CD4-positive, alpha-beta T cell treated with Interleukin-6 for 4 hours (primary cell): ENCODE measurements around the gene CCDC160.
"Not testable (repeated sequence)": the region's sequence is repeated elsewhere in the genome, so short reads cannot be mapped to it uniquely, and the experiment has no call there.

ENCODE experiments used
- DNase-seq: peaks from one replicate; pipeline ENCODE4 v3.0.0-alpha.2; 2020; ENCODE audit warnings: mixed read lengths

CCDC160 gene

DNA sequence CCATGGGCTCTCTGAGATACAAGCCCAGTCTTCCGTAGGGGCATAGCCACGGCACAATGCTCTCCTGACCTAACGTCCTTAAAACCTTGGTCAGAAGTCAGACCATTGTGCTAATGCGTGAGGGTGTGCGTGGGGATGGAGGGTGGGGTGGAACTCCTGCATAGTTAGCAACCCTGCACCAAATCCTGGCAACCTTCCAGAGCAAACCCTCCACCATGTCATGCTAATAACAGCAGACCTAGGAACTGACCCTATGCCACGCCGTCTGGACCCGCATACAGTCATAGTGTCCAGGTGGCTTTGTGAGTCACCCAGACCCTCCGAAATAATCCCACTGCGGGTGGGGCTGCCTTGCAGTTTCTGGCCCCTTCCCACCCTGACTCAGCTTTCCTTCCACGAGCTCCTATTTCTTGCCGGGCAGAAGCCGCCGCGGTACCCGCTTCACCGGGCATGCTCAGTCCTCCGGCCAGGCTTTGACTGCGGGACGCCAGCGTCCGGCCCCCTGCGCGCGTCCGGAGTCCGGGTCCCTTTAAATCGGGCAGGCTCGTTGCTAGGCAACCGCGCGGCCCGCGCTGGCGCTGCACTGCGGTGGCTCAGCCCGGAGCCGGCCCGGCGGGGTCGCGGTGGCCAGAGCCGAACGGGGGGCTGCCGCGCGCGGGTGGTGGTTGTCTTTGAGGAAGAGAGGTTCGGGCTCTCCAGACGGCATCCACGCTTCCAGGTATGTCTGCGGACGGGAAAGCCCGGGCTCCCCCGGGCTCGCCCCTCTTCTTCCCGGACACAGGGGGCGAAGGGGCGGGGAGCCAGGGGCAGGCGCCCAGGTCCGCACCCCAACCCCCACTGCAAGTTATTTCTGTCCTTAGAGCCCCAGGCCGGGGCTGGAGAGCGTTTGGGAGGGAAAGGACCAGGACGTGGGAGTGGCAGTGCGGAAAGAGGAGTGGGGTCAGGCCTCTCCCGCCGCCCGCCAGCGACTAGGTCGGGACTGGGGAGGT is at the start of gene CCDC160:
CCDC160 (plus strand) TSS at position 557 of the 989 bp plus-strand sequence. CDS start 7,619 bp downstream, outside the sequence.
- peak; percentile 6 for DNase-seq

- DNase-seq, result no peak
These were observed 45.7 kb upstream of the CCDC160 start for GRCh38 chrX:134191281-134191680.

GRCh38 chrX:134194915-134195314 is 42.1 kb upstream of the CCDC160 start:
- DNase-seq, result no peak

DNA sequence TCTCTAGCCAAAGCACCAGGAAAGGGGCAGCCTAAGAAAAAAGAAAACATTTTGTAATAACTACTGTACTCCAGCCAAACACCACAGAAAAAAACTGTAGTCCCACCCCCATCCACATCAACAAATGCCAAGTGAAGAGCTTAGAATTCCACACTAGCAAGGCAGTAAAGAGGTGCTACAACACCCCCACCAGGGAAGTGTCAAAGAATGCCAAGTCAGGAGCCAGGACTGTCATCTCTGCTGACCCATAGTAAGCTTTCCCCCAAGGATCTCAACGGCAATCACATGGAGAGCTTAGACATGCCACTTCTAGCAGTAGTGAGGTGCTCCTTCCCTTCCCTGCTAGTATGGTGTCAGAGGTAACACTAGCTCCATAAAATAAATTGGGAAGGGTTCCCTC is 34.4 kb upstream of the CCDC160 start:
- no peak for DNase-seq

DNA sequence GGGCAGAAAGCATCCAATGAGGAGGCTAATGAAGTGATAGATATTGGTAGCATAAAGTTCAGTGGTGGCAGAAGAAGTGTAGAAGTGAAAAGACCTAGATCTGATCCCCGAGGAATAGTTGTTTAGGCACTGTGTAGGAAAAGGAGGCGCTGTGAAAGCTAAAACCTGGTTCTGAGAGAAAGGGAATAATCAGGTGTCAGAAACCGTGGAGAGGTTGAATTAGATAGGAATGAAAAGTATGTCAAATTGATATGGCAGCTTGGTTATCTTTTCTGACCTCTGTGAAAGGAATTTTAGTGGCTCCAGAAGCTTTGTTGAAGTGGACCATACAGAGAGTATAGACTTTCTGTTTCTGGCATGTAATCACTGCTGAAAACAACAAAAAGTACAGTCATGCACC is 30.8 kb upstream of the CCDC160 start:
- DNase-seq, result no peak

- no peak for DNase-seq
These were observed 26.5 kb upstream of the CCDC160 start for GRCh38 chrX:134210465-134210864.

- DNase-seq, result no peak
These were observed 1.7 kb upstream of the CCDC160 start for GRCh38 chrX:134235236-134235635.

DNA sequence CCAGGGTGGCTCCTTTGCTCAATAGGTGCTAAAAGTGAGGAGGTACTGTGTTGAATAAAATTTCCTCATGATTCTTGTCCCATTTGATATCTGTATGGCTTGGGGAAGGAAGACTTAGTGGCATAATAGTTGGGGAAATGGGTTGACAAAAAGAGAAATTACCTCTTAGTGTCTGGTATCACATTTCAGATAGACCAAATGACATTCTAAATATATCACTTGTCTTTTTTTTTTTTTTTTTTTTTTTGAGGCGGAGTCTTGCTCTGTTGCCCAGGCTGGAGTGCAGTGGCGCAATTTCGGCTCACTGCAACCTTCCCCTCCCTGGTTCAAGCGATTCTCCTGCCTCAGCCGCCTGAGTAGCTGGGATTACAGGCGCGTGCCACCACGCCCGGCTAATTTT is 1.2 kb downstream of the CCDC160 start:
- not testable (repeated sequence) for DNase-seq

DNA sequence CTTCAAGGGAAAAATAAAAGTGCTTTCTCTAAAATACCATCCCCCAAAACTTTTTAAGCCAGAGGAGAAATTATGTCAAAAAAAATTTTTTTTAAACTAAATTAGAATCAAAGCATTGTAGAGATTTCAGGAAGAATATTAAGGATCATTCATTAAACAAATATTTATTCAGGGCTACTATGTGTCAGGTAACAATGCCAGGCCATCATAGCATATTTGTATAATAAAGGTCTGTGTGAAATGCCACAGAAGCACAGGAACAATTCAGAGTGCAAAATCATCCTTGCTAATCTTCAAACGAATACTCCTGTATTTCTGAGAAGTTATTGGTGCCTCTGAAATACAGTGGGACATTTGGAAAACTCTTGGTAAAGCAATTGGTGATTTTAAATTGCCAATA is 2.0 kb downstream of the CCDC160 start:
- DNase-seq, result no peak

DNA sequence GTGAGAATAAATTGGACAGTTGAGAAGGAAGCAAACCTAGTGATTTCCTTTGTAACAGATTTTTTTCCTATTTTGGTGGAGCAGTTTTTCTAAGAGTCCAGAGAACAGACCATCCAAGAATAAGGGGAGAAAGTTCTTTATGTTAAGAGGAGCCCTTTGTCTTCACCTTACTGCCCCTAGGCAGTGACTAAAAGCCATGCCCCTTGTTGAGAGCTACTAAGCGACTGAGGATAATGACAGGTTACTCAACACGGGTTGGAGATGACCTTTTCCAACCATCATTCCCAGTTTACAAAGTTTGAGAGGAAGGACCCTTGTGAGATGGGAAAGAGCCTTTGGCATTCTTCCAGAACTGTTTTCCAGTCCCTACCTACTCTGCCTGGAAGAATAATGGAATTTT is 3.2 kb downstream of the CCDC160 start:
- no peak for DNase-seq

DNA sequence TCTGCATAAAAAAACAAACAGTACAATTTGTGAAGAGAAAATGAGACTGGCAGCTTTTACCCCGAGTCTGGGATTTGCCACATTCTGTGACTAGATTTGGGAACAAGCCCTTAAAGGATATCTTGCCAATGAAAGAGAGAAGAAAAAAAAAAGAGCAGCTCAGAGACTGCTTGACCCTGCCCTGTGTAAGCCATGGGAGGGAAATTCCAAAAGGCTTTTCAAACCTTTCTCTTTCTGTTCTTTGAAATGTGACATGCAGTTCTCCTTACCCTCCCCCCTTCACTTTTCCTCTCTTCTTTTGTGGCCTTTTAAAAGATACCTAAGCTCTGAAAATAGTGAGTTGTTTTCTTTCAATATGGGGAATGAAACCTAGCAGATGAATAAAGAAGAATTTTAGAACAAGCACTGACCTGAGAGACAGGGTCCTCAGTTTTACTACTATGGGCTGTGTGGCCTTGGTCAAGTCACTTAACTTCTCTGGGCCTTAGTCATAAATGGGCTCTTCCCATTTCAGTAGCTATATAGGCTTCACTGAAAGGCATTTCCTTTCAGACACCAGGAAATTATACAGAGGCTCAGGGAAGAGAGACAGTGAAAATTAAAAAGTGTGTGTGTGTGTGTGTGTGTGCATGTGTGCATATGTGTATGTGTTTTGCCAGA is 5.1 kb downstream of the CCDC160 start:
- DNase-seq, result no peak

DNA sequence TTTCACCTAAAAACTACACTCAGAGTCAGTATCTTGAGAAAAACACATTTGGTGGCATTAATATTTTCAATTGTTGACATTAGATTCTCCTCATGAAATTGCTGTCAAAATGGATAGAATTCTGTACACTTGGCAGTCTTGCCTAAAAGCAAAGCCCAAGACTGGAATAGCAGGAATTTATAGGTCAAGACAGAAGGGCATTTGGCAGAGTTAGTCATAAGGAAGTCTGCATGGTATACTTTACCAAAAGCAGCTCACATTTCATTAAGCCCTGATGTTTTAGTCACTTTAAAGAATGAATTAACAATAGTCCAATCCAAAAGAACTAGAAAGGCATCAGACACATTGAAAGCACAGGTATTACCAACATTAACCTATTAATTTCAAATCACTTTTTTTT is 7.1 kb downstream of the CCDC160 start:
- no peak for DNase-seq

- no peak for DNase-seq
These were observed 9.3 kb downstream of the CCDC160 start for GRCh38 chrX:134246282-134246681.

GRCh38 chrX:134247492-134247891 is 10.5 kb downstream of the CCDC160 start:
- DNase-seq, result no peak

GRCh38 chrX:134249241-134249640 is 12.3 kb downstream of the CCDC160 start:
- no peak for DNase-seq

- no peak for DNase-seq
These were observed 14.3 kb downstream of the CCDC160 start for GRCh38 chrX:134251241-134251640.

DNA sequence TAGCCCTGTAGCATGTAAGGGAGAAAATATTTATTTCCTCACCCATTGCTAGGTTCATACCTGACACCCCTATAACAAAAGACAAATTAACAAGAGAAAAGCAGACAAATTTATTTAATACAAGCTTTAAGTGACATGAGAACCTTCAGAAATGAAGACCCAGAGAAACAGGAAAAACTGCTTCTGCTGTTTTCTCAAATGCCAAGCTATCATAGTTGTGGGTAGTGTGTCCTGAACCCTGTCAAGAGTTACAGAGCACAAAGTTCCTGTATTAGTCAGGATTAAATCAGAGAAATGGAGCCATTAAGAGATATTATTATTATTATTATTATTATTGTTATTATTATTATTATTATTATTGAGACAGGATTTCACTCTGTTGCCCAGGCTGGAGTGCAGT is 17.5 kb downstream of the CCDC160 start:
- no peak for DNase-seq

GRCh38 chrX:134255555-134255954 is 18.6 kb downstream of the CCDC160 start:
- DNase-seq, result no peak

DNA sequence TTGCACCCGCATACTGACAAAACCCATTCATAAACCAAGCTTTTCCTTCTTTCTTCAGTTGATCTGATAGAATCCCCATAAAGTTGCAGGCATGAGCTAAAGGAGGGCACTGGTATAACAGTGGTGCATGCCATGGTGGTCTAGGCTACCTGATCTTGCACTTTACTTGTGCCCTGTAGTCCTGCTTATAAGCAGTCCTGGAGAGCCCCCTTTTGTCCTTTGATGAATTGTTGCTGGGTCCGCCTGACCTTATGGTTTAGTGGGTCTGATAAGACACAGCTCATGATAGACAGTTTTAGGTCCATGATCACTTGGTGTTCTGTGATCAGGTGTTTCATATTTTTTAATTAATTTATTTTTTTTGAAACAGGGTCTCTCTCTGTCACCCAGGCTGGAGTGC is 19.7 kb downstream of the CCDC160 start:
- no peak for DNase-seq

DNA sequence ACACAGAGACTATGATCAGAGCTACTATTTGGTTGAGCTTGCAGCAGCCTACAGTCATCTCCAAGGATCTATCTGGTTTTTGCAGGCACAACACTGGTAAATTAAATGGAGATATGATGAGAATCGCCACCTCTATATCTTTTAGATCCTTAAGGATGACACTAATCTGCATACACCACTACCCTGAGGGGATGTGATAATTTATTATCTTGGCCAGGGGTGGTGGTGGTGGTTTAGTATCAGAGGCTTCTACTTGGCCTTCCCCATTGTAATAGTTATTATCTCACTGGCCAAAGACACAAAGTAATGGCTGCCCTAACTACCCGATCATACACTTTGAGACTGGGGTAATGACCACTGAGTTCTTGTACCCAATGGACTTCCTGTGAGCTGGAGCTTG is 21.2 kb downstream of the CCDC160 start:
- DNase-seq, result no peak

DNA sequence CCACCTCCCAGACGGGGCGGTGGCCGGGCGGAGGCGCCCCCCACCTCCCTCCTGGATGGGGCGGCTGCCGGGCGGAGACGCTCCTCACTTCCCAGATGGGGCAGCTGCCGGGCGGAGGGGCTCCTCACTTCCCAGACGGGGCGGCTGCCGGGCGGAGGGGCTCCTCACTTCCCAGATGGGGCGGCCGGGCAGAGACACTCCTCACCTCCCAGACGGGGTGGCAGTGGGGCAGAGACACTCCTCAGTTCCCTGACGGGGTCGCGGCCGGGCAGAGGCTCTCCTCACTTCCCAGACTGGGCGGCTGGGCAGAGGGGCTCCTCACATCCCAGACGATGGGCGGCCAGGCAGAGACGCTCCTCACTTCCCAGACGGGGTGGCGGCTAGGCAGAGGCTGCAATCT is 49.0 kb downstream of the CCDC160 start:
- not testable (repeated sequence) for DNase-seq

- DNase-seq, result no peak
These were observed 50.4 kb downstream of the CCDC160 start for GRCh38 chrX:134287346-134287745.

- DNase-seq, result no peak
These were observed 57.6 kb downstream of the CCDC160 start for GRCh38 chrX:134294548-134294947.
